ENCODE measurements around the gene SOCS2. TPM values are rescaled to one million over a fixed set of nuclear protein-coding genes. Genes with fewer than 3 reads are reported as not detected.

Gene SOCS2
- polyA plus RNA-seq, 1 donor: 16.6 TPM

- no peak for DNase-seq
Measured at GRCh38 chr12:93568091-93568490, 4.4 kb upstream of the SOCS2 start.

DNA sequence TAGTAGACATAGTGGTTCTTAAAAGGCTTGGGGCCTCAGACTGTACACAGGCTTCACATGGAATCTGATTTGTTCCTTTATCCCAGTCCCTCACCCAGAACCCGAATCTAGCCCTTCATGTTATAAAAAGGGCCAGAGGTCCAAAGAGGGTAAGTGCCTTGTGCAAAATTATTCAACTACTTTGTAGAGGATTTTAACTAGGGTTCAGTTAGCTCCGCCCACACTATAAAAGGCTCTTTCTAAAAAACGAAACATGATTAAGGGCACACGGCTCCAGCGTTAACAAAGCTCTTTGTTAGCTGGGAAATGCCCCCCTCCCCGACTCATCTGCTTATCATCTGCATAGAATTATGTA, 3.2 kb upstream of the SOCS2 start:
- DNase-seq: no peak

DNA sequence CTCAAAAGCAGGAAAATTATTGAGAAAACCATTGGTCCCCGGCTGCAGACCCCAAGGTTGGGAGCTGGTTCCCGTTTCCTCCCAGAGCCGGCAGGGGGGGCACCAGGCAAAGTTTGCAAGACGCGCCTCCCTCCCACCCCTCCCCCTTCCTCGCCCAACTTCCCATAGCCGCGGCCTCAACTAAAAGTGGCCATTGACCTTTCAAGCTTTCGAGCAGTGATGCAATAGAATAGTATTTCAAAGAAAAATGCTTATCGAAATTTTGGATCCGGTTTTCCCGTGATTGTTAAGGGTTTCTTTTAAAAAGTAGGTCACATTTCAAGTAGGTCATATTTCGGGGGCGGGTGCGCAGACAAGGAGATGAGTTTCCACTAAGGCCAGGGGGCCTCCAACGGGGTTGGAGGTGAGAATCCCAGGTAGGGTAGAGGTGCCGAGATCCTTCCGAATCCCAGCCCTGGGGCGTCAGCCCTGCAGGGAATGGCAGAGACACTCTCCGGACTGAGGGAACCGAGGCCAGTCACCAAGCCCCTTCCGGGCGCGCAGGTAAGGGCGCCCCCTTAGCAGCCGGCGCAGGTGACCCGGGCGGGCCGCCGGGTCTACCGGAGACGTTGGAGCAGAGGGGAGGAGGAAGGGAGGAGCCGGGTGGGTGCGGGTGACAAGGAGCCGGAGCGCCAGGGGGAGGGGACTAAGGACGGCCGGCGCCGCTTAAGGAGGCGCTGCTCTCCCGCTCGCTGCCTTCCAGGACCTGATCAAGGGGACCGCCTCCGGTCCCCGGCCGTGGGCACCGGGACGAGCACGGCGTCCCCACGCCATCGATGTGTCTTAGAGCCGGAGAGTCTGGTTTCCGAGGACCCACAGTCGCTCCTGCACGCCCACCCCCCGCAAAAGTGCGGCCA, 2.6 kb upstream of the SOCS2 start:
- DNase-seq: peak; percentile 93

- peak; percentile 98 for DNase-seq
Measured at GRCh38 chr12:93570552-93571364, 1.7 kb upstream of the SOCS2 start.

DNA sequence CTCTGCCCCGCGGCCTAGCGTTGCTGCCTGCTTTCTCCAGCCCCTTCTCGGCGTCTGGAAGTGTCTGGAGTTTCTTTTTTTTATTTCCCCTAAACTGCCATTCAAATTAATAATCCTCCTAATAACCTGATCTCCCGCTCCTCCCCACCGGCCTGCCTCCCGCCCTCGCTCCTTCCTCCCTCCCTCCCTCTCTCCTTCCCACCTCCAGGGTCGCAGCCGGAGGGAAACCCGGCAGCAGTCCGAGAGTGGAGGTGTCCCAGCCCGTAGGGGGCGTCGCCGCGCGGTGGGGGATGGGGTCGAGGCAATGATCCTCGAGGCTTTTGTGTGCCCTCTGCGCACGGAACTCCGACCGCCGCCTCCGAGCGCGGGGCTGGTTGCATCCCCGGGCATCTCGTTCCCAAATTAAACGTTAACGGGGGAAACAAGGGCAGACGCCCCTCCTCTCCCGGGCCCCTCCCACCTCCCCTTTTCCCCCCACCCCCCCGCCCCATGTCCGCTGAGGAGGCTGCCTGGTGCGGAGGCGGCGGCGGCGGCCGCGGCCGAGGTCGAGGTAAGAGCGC, 1.0 kb upstream of the SOCS2 start:
- DNase-seq: peak; percentile 83

DNA sequence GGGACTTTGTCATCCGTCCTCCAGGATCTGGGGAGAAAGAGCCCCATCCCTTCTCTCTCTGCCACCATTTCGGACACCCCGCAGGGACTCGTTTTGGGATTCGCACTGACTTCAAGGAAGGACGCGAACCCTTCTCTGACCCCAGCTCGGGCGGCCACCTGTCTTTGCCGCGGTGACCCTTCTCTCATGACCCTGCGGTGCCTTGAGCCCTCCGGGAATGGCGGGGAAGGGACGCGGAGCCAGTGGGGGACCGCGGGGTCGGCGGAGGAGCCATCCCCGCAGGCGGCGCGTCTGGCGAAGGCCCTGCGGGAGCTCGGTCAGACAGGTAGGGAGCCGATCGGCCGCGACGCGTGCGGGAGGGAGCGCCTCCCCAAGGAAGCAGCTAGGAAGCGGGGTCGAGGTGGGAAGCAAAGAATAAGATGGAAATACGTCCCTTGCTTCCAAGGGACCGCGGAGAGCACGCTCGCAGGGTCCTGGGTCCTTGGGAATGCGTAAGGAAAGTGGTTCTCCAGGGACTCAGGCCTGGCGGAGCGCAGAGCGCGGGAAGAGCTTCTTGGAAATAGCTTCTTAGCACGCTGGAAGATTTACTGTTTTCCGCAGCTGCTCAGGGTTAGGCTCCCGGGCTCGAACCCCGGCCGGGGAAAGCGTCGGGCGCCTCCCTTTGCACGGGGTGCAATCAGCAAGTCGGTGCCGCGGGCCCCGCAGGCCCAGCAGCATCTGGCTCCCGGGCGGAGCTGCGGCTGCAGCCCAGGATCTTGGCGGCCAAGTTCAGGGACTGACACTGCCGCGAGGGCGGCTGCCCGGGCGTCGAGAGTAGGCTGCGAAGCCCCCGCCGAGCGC, 457 bp downstream of the SOCS2 start:
- DNase-seq: peak; percentile 32

DNA sequence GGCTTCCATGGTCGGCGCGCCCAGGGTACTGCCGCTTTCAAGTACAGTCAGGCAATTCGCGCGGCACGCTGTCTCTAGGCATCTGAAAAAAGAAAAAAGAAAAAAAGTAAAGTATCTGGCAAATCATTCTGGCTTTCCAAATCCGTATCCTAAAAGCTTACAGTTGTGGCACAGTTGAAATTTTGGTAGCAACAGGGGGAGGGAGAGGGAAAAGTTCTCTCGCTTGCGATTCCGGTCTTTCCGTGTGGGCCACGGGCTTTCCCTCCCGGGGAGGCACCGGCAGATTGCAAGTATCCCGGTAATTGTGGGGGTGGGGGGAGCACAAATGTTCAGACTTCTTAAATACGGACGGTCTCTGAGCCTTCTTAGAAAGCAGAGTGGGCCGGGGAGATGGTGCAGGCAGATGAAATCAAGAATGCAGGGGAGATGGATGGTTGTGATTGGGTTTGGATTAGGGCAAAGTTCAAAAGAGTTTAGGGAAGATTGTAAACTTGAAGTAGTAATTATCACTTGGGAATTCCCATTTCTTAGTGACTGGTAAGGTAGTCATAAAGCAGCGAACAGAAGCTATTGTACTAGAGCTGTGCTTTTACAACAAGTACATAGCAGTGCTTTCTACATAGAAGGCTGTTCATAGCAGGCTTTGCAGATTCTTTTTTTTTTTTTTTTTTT, 1.2 kb downstream of the SOCS2 start:
- no peak for DNase-seq

DNA sequence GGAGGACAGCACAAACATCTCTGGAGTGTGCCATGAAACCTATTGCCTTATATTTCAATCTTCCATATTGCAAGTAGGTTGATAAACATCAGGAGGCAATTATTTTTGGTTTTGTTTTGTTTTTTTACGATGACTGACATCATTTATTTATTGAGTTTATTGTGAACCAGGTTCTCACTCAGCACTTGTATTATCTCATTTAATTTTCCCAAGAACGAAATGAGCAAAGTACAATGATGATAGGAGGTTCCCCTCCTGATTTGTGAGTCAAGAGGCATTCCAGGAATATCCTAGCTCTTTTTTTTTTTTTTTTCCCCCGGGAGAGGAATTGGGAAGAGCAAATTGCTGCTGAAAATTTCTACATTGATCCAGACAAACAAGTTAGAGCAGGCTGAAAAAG, 4.7 kb downstream of the SOCS2 start:
- no peak for DNase-seq

DNA sequence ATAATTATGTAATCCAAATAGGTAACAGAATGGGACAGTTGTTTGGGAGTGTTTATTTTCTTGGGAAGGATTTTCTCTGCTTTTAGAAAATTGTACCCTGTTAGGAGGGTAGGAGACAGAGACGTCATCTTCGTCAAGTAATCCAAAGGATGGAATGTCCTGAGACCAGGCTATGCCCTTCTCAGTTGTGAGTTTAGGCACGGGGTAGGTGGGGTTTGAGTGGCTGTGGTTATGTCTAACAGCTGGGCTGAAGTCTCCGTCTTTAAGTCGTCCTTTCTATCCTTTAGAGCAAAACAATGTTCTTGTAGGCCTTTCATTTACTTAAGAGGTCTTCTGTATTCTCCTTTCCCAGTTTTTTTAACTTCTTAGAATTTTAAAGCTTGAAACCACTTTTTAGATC, 5.7 kb downstream of the SOCS2 start:
- no peak for DNase-seq

DNA sequence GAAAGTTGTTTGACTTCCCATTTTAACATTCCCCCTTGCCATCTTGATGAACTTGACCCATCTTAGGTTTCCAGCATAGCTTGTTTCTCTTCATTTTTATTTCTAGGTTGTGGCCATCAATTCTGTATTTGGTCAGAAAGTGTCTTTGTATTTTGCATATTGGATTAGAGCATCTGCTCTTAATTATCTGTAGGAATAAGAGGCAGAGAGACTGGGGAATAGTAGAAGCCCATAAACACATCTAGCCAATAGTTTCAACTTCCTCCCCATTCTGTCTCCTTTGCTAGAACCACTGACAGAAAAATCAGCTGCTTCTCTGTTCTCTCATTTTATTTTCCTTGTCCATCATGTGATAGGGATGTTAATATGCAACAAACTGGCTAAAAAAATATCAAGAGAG, 8.2 kb downstream of the SOCS2 start:
- no peak for DNase-seq

GRCh38 chr12:93581370-93581769, 8.9 kb downstream of the SOCS2 start:
- no peak for DNase-seq

GRCh38 chr12:93582351-93582750, 9.9 kb downstream of the SOCS2 start:
- DNase-seq: no peak

DNA sequence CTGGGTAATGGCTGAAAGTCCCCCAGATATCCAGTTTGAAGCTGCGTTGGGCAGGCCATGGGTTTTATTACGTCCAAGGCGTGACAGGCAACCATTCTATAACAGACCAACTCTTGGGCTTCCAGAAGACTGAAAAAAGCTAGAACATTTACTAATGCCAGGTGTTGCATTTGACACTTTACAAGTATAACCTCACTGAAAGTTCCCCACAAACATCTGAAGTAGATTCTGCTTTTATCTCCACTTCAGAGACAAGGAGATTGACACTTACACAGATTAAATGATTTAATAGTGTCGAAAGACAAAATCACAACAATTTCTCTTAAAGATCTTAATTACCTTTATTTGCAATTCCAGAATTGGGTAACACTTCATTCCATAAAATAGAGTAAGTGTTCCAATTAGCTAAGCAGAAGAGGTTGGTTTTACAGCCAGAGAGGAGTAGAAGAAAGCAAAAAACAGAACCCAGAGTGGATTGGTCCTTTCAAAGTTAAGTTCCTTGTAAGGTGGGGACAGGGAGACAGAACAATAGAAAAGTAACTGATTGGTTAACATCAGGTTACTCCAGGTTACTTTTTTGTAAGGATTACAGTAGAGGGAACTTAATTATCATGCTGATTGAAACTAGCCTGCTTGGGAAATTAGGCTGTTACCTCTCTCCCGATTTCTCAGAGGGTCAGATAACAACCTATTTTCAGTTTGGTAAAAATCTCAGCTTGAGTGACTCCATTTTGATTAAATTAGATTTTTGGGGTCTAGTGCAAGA, 11.3 kb downstream of the SOCS2 start:
- no peak for DNase-seq

DNA sequence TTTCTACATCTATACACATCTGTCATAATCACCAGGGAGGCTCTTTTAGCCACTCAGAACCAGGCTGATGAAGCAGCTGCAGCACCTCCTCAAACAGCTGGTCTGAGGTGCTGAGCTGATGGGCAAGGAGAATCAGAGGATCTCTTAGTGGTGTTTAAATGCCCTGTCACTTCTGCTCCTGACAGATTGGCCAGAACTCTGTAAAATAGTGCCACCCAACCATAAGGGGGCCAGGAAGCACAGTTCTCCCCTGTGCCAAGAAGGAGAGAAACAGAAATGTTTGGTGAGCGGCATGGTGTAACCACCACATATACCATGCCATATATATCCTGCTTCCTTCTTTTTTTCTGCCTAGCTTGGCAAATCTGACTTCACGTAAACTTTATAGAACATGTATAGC, 12.8 kb downstream of the SOCS2 start:
- DNase-seq: no peak

GRCh38 chr12:93587611-93588010, 15.1 kb downstream of the SOCS2 start:
- no peak for DNase-seq

DNA sequence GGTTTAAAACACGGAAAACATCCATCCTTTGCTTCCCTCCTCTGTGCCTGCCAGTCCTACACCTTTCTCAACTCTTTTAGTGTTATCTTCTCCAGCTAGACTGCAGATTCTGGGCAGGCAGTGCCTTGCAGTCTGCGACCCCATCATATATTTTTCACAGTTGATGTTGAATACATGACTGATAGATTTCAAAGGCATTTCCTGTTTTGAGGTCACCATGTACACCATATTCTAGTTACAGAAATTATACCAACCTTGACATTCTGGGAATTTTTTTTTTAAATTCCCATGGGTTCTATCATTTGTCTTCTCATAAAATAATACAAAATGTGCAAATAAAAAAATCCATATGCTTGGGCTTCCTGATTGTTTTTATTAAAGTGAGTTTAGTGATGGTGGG, 16.6 kb downstream of the SOCS2 start:
- no peak for DNase-seq

DNA sequence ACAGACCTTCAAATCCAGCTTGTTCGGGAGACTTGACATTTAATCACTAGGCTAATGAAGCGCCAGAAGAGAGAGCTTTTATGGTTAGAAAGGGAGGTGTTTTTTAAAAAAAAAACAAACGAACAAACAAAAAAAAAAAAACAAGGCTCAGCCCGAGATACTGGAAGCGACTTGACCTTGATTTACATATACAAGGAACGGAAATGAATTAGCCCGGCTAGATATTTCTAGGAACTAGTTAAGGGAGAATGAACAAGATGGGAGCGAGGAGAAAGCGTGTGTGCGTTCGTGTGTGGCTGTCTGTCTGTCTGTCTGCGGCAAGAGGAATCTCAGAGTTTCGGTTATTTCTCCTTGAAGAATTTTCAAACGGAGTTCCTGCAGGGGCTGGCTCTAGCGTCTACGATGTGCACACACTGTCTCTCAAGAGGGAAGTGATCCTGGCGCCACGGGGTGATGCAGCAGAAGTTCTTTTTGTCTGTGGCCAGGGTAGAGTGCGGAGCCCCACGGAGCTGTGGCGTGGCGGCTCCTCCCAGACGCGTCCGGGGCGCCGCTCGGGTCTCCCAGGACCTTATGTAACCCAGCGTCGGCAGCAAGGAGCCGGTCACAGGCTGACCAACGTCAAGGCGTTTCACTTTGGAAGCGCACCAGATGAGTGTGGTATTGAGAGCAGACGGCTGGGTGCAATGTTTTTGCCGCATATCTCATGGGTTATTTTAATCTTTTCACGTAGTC, 18.8 kb downstream of the SOCS2 start:
- peak; percentile 56 for DNase-seq

DNA sequence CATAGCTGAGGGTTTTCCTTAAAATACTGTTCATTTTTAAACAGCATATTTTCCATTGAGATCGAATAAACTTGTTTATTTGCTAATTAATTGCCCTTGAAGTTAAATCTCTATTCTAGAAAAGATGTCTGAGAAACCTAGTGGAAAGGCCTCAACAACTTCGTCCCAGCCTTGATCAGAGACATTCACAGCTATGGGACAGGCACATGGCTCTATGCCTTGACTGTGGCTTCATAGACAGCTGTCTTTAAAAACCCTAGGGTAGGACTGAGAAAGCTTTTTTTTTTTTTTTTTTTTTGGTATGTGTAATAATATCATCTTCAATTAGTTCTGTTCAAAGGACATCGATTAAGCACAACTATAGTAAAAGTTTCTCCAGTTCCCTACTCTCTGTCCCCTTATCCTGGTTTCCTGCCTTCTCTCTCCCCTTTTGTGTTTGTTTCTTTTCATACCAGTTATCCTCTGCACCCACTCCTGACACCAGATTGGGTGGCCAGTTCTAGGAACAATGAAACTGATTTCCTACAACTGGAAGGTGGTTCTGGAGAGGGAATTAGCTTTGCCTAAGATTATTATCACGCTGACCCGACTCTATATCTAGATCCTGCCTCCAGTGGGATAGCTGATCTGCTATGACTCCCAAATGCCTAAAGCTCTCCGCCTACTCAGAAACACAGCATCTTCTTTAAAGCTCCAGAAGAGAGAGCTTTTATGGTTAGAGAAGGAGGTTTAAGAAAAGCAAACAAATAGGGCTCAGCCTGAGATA, 20.3 kb downstream of the SOCS2 start:
- DNase-seq: no peak

DNA sequence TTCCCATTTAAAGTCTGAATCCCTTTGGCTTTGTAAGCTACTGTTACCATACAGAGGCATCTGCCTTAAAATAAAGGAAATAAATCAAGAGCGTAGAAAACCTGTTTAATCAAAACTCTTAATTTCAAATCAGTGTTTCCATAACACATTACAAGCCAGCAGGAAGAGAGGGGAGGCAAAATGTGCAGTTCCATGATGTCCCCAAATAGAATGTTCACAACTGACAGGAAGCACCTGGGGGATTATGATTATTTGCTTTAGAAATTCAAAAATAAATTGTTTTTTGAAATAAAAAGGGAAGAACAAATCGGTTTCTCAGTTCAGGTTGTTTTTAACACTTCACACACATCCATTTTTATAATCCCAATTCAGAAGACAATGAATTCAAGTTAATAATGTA, 21.4 kb downstream of the SOCS2 start:
- no peak for DNase-seq
